HepG2 (cell line): Measurements from ENCODE around the gene CTNNA3.

ENCODE experiments used
- CTCF ChIP-seq: sonication (generic); formaldehyde crosslinking; IDR thresholded peaks from 2 replicates; pipeline ENCODE4 v1.5.0; 2020; ENCODE audit warnings: mild to moderate bottlenecking, missing genetic modification reagents, moderate library complexity
- GLI4 ChIP-seq: sonication (generic); formaldehyde crosslinking; IDR thresholded peaks from 2 replicates; pipeline ENCODE4 v1.5.1; 2020; ENCODE audit warnings: missing genetic modification reagents, mild to moderate bottlenecking, moderate library complexity, borderline replicate concordance
- HINFP ChIP-seq: sonication (generic); formaldehyde crosslinking; IDR thresholded peaks from 2 replicates; pipeline ENCODE4 v1.4.0; 2020; ENCODE audit warnings: low read depth, mild to moderate bottlenecking, missing genetic modification reagents
- MED8 ChIP-seq: sonication (generic); formaldehyde crosslinking; IDR thresholded peaks from 2 replicates; pipeline ENCODE4 v1.8.1; 2023; ENCODE audit warnings: mild to moderate bottlenecking, missing genetic modification reagents; ENCODE audit not compliant: insufficient replicate concordance
- MEIS2 ChIP-seq: sonication (generic); formaldehyde crosslinking; IDR thresholded peaks from 2 replicates; pipeline ENCODE4 v1.9.0; 2021; ENCODE audit warnings: mild to moderate bottlenecking, missing genetic modification reagents
- MYNN ChIP-seq: sonication (generic); formaldehyde crosslinking; IDR thresholded peaks from 2 replicates; pipeline ENCODE4 v1.4.0; 2020; ENCODE audit warnings: mild to moderate bottlenecking, low read depth, missing genetic modification reagents
- NBN ChIP-seq: fragments of 450-650 bp; conservative IDR thresholded peaks from 2 replicates; pipeline ENCODE4 v1.6.1; 2017
- NCOA5 ChIP-seq: sonication (generic); formaldehyde crosslinking; IDR thresholded peaks from 2 replicates; pipeline ENCODE4 v1.4.0; 2020; ENCODE audit warnings: missing genetic modification reagents
- NR2C2 ChIP-seq: sonication (generic); formaldehyde crosslinking; IDR thresholded peaks from 2 replicates; pipeline ENCODE4 v1.4.0; 2020; ENCODE audit warnings: missing genetic modification reagents, mild to moderate bottlenecking, moderate library complexity, borderline replicate concordance
- POLR2A ChIP-seq, 2 experiments: IDR thresholded peaks; 2 replicates each; pipeline ENCODE4 v1.6.1; 2011; ENCODE audit warnings: low read depth in 2 of 2, low read length in 2 of 2, mild to moderate bottlenecking in 1 of 2, moderate library complexity in 1 of 2; ENCODE audit not compliant: insufficient read depth in 1 of 2
- PRPF4 ChIP-seq: fragments of 200-400 bp; formaldehyde crosslinking; IDR thresholded peaks from 2 replicates; pipeline ENCODE4 v1.6.1; 2016; ENCODE audit warnings: low read length, low read depth; ENCODE audit not compliant: poor library complexity, severe bottlenecking
- RNF219 ChIP-seq: sonication (generic); formaldehyde crosslinking; IDR thresholded peaks from 2 replicates; pipeline ENCODE4 v1.5.0; 2020; ENCODE audit warnings: mild to moderate bottlenecking, missing genetic modification reagents
- ZNF282 ChIP-seq: fragments of 450-650 bp; IDR thresholded peaks from 2 replicates; pipeline ENCODE4 v1.6.1; 2018; ENCODE audit not compliant: partially characterized antibody
- ZXDC ChIP-seq: sonication (generic); formaldehyde crosslinking; IDR thresholded peaks from 2 replicates; pipeline ENCODE4 v1.5.0; 2020; ENCODE audit warnings: mild to moderate bottlenecking, missing genetic modification reagents

GRCh38 chr10:67259319-67259929 is 436.6 kb downstream of the CTNNA3 start:
- no peak for TF ChIP-seq MEIS2
- TF ChIP-seq CTCF (CRISPR knock-in tag) = no peak
- no peak for TF ChIP-seq POLR2A (IDR thresholded peaks at IDR 0.05; ENCODE audit: insufficient read depth in 1 of 2, low read depth in 2 of 2, low read length in 2 of 2)
- no peak for TF ChIP-seq NBN
- no peak for TF ChIP-seq MYNN
- TF ChIP-seq RNF219 (CRISPR knock-in tag) = no peak
- TF ChIP-seq ZXDC = no peak
- TF ChIP-seq NR2C2 (CRISPR knock-in tag) = no peak
- TF ChIP-seq GLI4 (CRISPR knock-in tag) = no peak
- no peak for TF ChIP-seq HINFP
- TF ChIP-seq PRPF4 = no peak
- no peak for TF ChIP-seq NCOA5
- no peak for TF ChIP-seq MED8
- no peak for TF ChIP-seq ZNF282
